AG09319 (cell line): ENCODE results near the gene GRIK3.

Experiments
- DNase-seq: peaks from one replicate; pipeline ENCODE4 v3.0.0-alpha.2; 2010; ENCODE audit warnings: low read depth; ENCODE audit errors: extremely low read depth
- TF ChIP-seq, protein P1 (sequence below): IDR thresholded peaks from 2 replicates; pipeline ENCODE4 v1.5.1; 2011; ENCODE audit warnings: low read depth, mild to moderate bottlenecking, inconsistent platforms, low read length, moderate library complexity

The GRIK3 gene

DNA sequence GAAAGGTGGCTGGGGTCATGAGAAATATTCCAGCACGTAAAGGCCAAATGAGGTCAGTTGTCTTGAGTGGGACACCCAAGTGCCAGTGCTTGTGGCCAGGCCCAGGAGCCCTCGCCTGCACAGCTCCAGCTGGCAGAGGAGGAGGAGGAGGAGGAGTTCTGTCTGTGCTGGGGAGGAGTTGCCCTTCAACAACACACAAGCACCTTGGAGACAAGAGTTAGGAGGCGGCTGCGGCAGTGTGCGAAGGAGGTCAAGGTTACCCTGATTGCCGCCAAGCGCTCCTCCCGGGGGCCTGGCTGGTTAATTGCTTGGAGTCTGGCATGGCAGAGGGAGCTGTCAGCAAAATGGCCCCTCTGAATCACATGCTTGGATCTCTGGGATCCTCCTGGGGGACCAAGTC is 45.1 kb downstream of the GRIK3 start:
- DNase-seq, result no peak
- TF ChIP-seq, protein P1, sequence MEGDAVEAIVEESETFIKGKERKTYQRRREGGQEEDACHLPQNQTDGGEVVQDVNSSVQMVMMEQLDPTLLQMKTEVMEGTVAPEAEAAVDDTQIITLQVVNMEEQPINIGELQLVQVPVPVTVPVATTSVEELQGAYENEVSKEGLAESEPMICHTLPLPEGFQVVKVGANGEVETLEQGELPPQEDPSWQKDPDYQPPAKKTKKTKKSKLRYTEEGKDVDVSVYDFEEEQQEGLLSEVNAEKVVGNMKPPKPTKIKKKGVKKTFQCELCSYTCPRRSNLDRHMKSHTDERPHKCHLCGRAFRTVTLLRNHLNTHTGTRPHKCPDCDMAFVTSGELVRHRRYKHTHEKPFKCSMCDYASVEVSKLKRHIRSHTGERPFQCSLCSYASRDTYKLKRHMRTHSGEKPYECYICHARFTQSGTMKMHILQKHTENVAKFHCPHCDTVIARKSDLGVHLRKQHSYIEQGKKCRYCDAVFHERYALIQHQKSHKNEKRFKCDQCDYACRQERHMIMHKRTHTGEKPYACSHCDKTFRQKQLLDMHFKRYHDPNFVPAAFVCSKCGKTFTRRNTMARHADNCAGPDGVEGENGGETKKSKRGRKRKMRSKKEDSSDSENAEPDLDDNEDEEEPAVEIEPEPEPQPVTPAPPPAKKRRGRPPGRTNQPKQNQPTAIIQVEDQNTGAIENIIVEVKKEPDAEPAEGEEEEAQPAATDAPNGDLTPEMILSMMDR, result no peak

DNA sequence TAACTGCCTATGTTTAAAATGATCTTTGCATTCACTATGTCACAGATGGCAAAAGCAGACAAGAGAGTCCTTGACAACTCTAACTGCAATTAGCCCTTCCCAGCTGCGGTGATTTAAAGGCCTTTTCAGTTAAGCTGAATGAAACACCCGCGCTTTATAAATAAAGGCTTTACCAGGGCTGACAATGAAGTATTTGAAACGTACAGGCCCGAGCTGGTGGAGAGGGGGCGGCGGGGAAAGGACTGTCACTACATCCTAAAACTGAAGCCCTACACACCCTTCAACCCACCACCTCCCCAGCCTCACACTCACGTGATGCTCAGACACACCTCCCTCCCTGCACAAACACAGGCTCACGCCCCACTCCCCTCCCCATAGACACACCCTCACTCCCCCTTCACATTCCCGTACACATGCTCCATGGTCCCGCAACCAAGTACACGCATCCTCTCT is 45.5 kb downstream of the GRIK3 start:
- TF ChIP-seq, protein P1, result no peak

DNA sequence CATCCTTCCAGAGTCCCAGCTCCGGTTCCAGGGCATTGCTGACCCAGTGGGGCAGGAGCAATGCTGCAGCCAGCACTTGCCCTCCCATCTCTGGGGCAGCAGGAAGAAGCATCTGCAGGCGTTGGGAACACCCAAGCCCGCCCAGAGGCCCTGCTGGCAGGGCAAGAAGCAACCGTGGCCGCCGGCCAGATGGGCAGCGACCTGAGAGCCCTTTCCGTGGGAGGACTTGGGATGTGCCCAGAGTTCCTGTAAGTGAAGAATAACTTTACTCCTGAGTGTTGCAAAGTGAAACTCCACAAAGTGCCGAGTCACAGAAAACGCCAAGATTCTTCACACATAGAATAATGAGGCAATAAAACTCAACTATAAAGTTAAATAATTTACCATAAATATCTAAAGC is 46.0 kb downstream of the GRIK3 start:
- no peak for DNase-seq
- TF ChIP-seq, protein P1, result no peak

More for the DNA sequence above, 45.5 kb downstream of the GRIK3 start:
- DNase-seq, result no peak

DNA sequence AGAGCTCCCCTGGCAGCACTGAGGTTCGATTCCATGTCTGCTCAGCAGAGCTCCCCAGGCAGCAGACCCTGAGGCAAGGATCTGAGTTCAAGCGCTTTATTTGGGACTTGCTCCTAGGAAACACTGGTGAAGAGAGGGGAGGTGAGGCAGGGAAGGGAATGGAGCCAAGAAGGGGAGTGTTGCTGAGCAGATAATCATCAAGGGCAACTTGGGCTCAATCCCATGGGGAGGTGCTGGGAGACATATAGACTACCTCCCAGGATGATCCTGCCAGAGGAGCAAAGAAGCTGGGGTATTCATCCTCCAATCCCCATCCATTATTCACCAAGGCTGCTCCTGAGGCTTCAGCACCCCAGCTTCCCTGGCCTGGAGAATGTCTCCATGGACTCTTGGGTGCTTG is 47.0 kb downstream of the GRIK3 start:
- no peak for DNase-seq
- TF ChIP-seq, protein P1, result no peak

DNA sequence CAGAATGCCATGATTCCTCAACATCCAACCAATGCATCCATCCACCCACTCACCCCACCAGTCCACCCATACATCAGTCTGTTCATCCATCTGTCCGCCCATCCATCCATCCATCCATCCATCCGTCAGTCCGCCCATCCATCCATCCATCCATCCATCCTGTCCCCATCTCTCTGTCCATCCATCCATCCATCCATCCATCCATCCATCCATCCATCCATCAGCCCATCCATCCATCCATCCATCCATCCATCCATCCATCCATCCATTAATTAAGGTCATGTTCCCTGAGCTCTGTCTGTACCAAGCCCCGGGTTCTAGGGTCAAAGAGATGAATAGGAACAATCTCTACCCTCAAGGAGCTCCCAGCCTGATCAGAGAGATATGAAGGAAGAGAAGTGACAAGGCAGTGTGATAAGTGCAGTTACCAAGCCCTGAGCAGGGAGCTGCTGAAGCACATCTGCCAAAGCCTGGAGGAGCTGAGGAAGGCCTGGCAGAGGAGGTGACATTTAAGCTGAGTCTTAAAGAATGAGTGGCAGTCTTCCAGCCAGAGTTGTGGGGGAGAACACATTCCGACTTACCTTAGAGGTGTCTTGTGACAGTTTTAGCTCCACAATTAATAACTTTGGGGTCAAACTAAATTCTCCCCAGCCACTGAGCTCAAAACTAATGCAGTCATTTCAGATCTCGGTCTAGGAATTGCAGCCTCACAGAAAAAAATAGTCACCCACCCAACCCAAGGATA is 47.9 kb downstream of the GRIK3 start:
- no peak for DNase-seq
- TF ChIP-seq, protein P1, result no peak

DNA sequence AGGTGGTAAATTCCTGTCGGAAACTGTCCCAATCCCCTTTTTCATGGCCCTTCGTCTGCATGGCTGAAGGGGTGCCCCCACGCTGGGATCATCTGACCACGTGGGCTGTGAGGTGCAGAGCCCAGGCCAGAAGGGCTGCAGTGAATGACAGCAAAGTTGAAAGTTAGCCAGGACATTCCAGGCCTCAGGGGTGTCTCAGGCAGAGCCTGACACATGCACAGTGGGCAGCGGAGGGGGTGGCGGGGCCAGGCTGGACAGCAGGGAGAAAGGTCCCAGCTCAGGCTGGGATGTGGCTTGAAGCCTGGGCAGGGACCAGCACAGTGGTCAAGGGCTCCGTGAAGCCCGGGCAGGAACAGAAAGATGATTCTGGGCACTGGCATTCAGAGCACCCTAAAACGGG is 49.6 kb downstream of the GRIK3 start:
- TF ChIP-seq, protein P1, result no peak
- DNase-seq, result no peak

DNA sequence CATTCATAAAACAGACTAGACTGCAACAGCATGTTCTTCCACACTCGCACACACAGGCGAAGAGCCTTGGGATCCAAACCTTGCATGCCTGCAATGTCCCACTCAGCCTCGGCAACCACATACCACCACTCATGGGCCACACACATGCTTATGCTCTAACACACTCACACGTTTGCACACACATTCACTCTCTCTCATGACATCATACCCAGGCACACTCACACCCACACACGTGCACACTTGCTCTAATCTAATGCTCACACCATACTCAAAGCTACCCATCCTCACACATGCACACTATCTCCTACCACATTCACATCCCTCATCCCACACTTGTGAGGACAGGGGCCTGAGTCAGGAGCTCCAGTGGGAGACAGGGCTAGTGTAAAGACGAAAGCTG is 50.3 kb downstream of the GRIK3 start:
- no peak for DNase-seq
- TF ChIP-seq, protein P1, result no peak
